Measurements from ENCODE around the gene SLC4A7. TPM values are rescaled to one million over a fixed set of nuclear protein-coding genes. Genes with fewer than 3 reads are reported as not detected.
"Not testable (repeated sequence)": the region's sequence is repeated elsewhere in the genome, so short reads cannot be mapped to it uniquely, and the experiment has no call there.

The SLC4A7 gene
- total RNA-seq, 2 experiments from 2014 or later, result 49.5 to 54.1 TPM

DNA sequence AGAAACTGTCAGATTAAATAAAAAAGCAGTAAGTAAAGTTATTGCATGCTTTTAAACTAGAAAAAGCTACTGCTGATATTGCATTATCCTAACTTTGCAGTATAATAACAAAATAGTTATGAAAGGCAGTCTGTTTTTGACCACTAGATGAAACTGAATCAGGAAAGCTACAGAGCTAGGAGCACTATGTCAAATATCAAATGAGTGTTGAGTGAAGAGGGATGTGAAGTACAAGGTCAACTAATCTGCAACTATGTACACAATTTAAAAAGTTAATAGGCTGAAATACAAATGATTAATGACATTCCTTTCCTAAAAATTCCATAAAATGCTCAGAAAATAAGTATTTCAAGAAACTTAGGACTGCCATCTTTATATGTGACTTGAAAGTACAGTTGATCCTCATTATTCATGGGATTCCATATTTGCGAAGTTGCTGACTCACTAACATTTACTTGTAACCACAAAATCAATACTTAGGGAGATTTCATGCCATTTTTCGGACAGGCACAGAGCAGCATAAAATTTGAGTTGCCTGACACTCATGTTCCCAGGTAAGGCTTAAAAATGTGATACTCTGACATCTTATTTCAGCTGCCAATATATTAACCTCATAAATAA is 34.5 kb downstream of the SLC4A7 start:
- POLR2A ChIA-PET, result no interaction called here
- Mint-ChIP-seq H3K9me3 (no peaks in the 10 kb centered on the region), H3K4me3 (no peak overlapping the region), H3K4me1 (peaks cover 9% of the 10 kb centered on the region), H3K27ac (no peak overlapping the region), H3K27me3 (no peaks in the 10 kb centered on the region), H3K36me3 (peaks cover 19% of the 10 kb centered on the region)
- no peak for DNase-seq
- no peak for ATAC-seq (ENCODE audit: low read depth)

GRCh38 chr3:27442995-27443394 is 41.2 kb downstream of the SLC4A7 start:
- not testable (repeated sequence) for H3K4me1 Mint-ChIP-seq, H3K27me3 Mint-ChIP-seq
- POLR2A ChIA-PET, result interaction anchor here (1.1 kb wide), 1 partner anchor 15 kb away, joined by 3 read pairs; no protein-coding TSS in a partner anchor

GRCh38 chr3:27438352-27438751 is 45.8 kb downstream of the SLC4A7 start:
- POLR2A ChIA-PET, result not testable (repeated sequence)

More at GRCh38 chr3:27442995-27443394, 41.2 kb downstream of the SLC4A7 start:
- H3K9me3 Mint-ChIP-seq; H3K27ac Mint-ChIP-seq; DNase-seq; H3K4me3 Mint-ChIP-seq; ATAC-seq (ENCODE audit: low read depth): not testable (repeated sequence)
- peaks cover 47% of the 10 kb centered on the region for H3K36me3 Mint-ChIP-seq

GRCh38 chr3:27431116-27431515 is 53.1 kb downstream of the SLC4A7 start:
- POLR2A ChIA-PET, result interaction anchor here (0.6 to 0.7 kb wide), 2 partner anchors 90 to 231 kb away, joined by 3 to 6 read pairs; no protein-coding TSS in a partner anchor
- Mint-ChIP-seq H3K27ac (no peak overlapping the region), H3K4me1 (peaks cover 3% of the 10 kb centered on the region), H3K27me3 (no peaks in the 10 kb centered on the region), H3K4me3 (no peak overlapping the region), H3K9me3 (no peaks in the 10 kb centered on the region), H3K36me3 (peaks cover 44% of the 10 kb centered on the region)
- no peak for DNase-seq
- no peak for ATAC-seq (ENCODE audit: low read depth)

More at GRCh38 chr3:27438352-27438751, 45.8 kb downstream of the SLC4A7 start:
- not testable (repeated sequence) for H3K4me1 Mint-ChIP-seq; H3K27ac Mint-ChIP-seq; H3K4me3 Mint-ChIP-seq; DNase-seq; ATAC-seq (ENCODE audit: low read depth); H3K9me3 Mint-ChIP-seq; H3K27me3 Mint-ChIP-seq
- peaks cover 51% of the 10 kb centered on the region for H3K36me3 Mint-ChIP-seq

GRCh38 chr3:27429909-27430308 is 54.3 kb downstream of the SLC4A7 start:
- DNase-seq (no peak), ATAC-seq (ENCODE audit: low read depth) (no peak)
- peaks cover 37% of the 10 kb centered on the region for H3K36me3 Mint-ChIP-seq
- H3K27ac Mint-ChIP-seq, result no peak overlapping the region
- POLR2A ChIA-PET, result no interaction called here
- no peaks in the 10 kb centered on the region for H3K9me3 Mint-ChIP-seq
- peaks cover 3% of the 10 kb centered on the region for H3K4me1 Mint-ChIP-seq
- H3K27me3 Mint-ChIP-seq, result no peaks in the 10 kb centered on the region
- H3K4me3 Mint-ChIP-seq, result no peak overlapping the region

GRCh38 chr3:27428446-27428845 is 55.7 kb downstream of the SLC4A7 start:
- DNase-seq (no peak), ATAC-seq (ENCODE audit: low read depth) (no peak)
- Mint-ChIP-seq H3K9me3 (no peaks in the 10 kb centered on the region), H3K4me3 (no peak overlapping the region), H3K36me3 (peaks cover 34% of the 10 kb centered on the region), H3K27me3 (no peaks in the 10 kb centered on the region), H3K27ac (no peak overlapping the region), H3K4me1 (peaks cover 3% of the 10 kb centered on the region)
- POLR2A ChIA-PET, result interaction anchor here (0.6 kb wide), 1 partner anchor 42 kb away, joined by 3 read pairs; no protein-coding TSS in a partner anchor

DNA sequence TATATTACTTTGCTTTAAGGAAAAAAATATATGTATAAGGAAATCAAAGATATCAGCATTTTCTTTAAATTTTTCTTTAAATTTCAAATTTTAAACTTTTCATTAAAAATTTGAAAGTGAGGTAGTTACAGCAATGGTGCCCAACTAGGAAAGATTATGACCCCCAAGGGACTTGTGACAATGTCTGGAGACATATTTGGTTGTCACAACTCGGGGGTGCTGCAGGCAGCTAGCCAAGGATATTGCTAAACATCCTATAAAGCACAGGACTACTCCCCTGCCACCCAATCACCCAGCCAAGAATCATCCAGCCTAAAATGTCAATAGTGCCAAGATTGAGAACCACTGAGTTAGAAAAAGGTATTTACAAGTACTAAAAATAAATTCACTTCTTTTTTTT is 57.3 kb downstream of the SLC4A7 start:
- Mint-ChIP-seq H3K4me3 (no peak overlapping the region), H3K36me3 (peaks cover 23% of the 10 kb centered on the region), H3K4me1 (peaks cover 2% of the 10 kb centered on the region), H3K27ac (no peak overlapping the region), H3K9me3 (no peaks in the 10 kb centered on the region), H3K27me3 (no peaks in the 10 kb centered on the region)
- DNase-seq, result no peak
- POLR2A ChIA-PET, result no interaction called here
- ATAC-seq (ENCODE audit: low read depth), result no peak

- Mint-ChIP-seq H3K27ac (no peak overlapping the region), H3K9me3 (no peaks in the 10 kb centered on the region), H3K36me3 (peaks cover 17% of the 10 kb centered on the region), H3K27me3 (no peaks in the 10 kb centered on the region), H3K4me3 (no peak overlapping the region), H3K4me1 (peaks cover 2% of the 10 kb centered on the region)
- POLR2A ChIA-PET, result no interaction called here
- ATAC-seq (ENCODE audit: low read depth) (no peak), DNase-seq (no peak)
Measured at GRCh38 chr3:27425896-27426565, 58.2 kb downstream of the SLC4A7 start.

- H3K27me3 Mint-ChIP-seq; DNase-seq; H3K4me1 Mint-ChIP-seq; H3K9me3 Mint-ChIP-seq; H3K4me3 Mint-ChIP-seq; ATAC-seq (ENCODE audit: low read depth); POLR2A ChIA-PET; H3K27ac Mint-ChIP-seq: not testable (repeated sequence)
- H3K36me3 Mint-ChIP-seq, result peaks cover 14% of the 10 kb centered on the region
Measured at GRCh38 chr3:27424812-27425521, 59.2 kb downstream of the SLC4A7 start.

GRCh38 chr3:27423463-27423862 is 60.7 kb downstream of the SLC4A7 start:
- no peak for ATAC-seq (ENCODE audit: low read depth)
- Mint-ChIP-seq H3K27ac (no peak overlapping the region), H3K36me3 (peaks cover 12% of the 10 kb centered on the region), H3K9me3 (no peaks in the 10 kb centered on the region), H3K4me3 (no peak overlapping the region), H3K4me1 (peaks cover 2% of the 10 kb centered on the region), H3K27me3 (no peaks in the 10 kb centered on the region)
- POLR2A ChIA-PET, result no interaction called here
- DNase-seq, result no peak

DNA sequence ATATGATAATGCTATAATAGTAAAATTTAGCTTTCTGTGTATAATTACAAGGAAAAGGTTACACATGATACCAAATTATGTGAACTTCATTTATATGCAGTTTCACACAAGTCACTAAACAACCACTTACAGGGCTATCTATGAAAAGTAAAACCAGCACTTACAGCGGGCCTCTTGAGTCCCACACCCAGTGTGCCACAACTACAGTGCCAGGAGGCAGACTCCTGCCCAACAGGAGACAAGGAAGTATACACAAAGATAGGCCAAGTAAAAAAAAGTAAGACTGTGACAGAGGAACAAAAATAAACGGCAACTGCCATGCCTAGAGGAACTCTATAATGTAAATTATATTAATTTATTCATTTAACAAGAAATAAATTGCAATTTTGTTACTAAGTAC is 61.6 kb downstream of the SLC4A7 start:
- ATAC-seq (ENCODE audit: low read depth), result no peak
- no peak for DNase-seq
- POLR2A ChIA-PET, result no interaction called here
- Mint-ChIP-seq H3K27me3 (no peaks in the 10 kb centered on the region), H3K36me3 (peaks cover 13% of the 10 kb centered on the region), H3K4me3 (no peak overlapping the region), H3K4me1 (peaks cover 2% of the 10 kb centered on the region), H3K27ac (no peak overlapping the region), H3K9me3 (no peaks in the 10 kb centered on the region)

DNA sequence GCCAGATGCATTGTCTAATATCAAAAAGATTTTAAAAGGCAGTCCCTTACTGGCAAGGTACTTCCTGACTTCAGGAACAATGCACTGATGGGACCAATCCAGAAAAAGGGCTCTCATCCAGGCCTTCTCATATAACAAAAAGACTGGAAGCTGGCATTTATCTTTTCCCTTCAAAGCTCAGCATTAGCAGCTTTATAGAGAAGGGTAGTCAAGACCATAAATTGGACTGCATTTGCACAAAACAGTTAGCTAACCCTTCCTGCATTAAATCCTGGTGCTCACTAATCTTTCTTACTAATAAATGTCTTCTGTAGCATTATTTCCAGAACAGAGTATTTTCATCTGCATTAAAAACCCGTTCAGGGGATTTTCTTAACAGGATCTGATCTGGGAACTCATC is 69.0 kb downstream of the SLC4A7 start:
- Mint-ChIP-seq H3K36me3 (peaks cover 20% of the 10 kb centered on the region), H3K9me3 (no peaks in the 10 kb centered on the region), H3K27me3 (no peaks in the 10 kb centered on the region), H3K27ac (no peak overlapping the region), H3K4me1 (peaks cover 1% of the 10 kb centered on the region), H3K4me3 (no peak overlapping the region)
- POLR2A ChIA-PET, result no interaction called here
- DNase-seq, result no peak
- no peak for ATAC-seq (ENCODE audit: low read depth)

- H3K27me3 Mint-ChIP-seq, result no peaks in the 10 kb centered on the region
- POLR2A ChIA-PET, result no interaction called here
- no peak for DNase-seq
- peaks cover 20% of the 10 kb centered on the region for H3K36me3 Mint-ChIP-seq
- no peak overlapping the region for H3K4me3 Mint-ChIP-seq
- no peak for ATAC-seq (ENCODE audit: low read depth)
- peaks cover 5% of the 10 kb centered on the region for H3K4me1 Mint-ChIP-seq
- H3K9me3 Mint-ChIP-seq, result no peaks in the 10 kb centered on the region
- no peak overlapping the region for H3K27ac Mint-ChIP-seq
Measured at GRCh38 chr3:27392950-27393679, 91.1 kb downstream of the SLC4A7 start.
